Central memory CD4-positive, alpha-beta T cell (primary cell): Measurements from ENCODE around the gene RPS3.

Experiments
- DNase-seq: peaks from one replicate; pipeline ENCODE4 v3.0.0; 2022

Gene RPS3

GRCh38 chr11:75420224-75421034 lies 21.1 kb downstream of the RPS3 start:
- no peak for DNase-seq

- DNase-seq, result no peak
Measured at GRCh38 chr11:75421035-75421602, 21.8 kb downstream of the RPS3 start.

DNA sequence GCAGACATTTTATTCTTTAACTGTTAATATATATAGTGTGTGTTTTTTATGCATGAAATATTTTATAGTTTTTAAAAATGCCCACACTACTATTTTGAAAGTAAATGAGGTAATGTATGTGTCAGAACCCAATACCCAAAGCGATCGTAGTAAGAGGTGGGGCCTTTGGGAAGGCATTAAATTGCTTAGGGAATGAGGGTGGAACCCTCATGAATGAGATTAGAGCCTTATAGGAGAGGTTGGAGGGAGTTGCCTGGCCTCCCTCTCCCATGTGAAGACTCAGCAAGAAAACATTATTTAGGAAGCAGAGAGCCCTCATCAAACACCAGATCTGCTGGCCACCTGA lies 22.6 kb downstream of the RPS3 start:
- no peak for DNase-seq

GRCh38 chr11:75422248-75423231 lies 23.2 kb downstream of the RPS3 start:
- DNase-seq, result no peak

- DNase-seq, result no peak
Measured at GRCh38 chr11:75423721-75424120, 24.4 kb downstream of the RPS3 start.

GRCh38 chr11:75424396-75424795 lies 25.1 kb downstream of the RPS3 start:
- no peak for DNase-seq

DNA sequence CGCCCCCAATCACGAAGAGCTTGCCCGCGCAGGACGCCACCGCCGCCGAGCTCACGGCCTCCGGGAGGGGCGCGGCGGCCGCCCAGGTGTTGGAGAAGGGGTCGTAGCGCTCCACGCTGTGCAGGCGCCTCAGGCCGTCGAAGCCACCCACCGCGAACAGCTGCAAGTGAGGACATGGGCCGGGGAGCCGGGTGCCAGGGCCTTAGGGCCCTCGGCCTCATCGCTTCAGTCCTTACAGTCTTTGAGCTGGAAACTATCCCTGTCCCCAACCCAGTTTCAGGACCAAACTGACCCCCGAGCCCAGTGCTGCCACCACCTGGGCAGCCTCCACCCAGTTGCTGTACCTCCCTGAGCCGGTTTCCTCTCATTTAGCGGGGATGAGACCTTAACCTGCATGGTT lies 26.1 kb downstream of the RPS3 start:
- no peak for DNase-seq

GRCh38 chr11:75426720-75427086 lies 27.4 kb downstream of the RPS3 start:
- DNase-seq, result no peak

GRCh38 chr11:75427181-75427580 lies 27.9 kb downstream of the RPS3 start:
- DNase-seq, result no peak

GRCh38 chr11:75428281-75428724 lies 29.0 kb downstream of the RPS3 start:
- DNase-seq, result peak; percentile 58

DNA sequence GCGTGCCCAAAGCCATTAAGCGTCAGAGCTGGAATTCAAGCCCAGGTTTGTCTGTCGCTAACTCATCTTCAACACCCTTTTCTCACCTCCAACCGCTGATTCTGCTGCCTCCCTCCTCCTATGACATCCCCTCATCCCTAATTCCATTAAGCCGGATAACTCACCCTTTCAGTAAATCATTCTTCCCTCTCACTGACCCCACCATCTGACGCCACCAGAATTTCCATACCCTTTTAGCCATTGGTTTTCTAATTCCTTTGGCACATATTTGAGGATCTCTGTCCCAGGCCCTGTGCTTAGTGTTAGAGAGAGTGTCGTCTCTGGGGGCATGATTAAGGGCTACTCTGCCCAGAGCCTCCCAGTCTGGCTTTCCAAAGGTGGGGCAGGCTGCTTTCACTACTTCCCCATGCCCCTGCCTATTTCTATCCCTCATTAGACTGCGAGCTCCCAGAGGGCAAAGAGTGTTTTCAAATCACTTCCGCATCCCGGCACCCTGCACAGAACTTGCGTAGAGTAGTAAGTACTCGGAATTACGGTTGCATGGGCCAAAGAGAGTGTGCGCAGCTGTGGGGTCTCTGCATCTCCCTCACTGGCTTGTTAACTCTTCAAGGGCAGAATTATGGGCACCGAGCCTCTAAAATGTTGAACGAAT lies 29.8 kb downstream of the RPS3 start:
- no peak for DNase-seq

DNA sequence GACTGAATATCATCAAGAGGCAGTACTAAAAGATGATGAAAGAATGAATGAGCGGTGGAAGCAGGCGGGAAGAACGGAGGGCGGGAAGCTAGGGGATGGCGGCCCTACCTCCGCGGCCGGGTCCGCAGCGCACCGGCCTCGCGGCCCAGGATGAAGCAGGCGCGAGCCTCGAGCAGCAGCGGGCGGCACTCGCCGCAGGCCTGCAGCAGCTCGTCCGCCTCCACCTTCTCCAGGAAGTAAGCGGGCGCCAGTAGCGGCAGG lies 30.3 kb downstream of the RPS3 start:
- DNase-seq, result no peak

- DNase-seq, result peak; percentile 72
Measured at GRCh38 chr11:75429902-75430713, 30.8 kb downstream of the RPS3 start.

DNA sequence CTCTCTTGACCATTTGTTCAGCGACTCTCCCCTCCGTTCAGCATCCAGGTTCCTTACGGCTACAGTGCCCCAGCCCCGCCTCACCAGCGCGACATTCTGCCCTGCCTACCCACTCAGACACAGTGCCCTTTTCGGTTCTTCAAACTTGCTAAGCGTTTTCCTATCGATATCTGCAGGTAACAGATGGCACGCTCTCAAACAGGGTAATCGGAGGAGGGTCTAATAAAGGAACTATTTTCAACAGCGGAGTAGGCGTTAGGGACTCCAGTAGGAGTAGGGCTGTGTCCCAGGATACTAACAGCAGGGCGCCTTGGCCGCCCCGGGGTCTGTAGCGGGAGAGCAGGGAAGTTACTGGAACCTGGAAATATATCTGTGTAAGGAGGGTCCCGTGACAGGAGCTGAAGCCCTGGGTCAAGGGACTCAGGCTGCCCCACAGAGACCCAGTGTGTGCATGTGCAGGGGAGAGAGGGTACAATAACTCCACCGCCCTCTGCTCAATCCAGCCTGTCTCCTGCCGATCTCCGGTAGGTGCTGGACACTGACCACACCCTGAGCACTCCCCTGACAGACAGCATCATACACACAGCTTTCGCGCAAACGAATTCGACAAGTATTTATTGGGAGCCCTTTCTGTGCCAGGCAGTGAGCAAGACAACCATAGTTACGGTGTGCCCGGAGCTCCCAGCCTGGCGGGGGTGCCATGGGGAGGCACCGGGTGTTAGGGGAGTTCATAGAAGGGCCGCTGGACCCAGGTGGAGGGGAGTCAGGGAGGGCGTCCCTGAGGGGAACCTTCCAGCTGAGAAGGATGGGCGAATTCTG lies 31.6 kb downstream of the RPS3 start:
- DNase-seq, result no peak

DNA sequence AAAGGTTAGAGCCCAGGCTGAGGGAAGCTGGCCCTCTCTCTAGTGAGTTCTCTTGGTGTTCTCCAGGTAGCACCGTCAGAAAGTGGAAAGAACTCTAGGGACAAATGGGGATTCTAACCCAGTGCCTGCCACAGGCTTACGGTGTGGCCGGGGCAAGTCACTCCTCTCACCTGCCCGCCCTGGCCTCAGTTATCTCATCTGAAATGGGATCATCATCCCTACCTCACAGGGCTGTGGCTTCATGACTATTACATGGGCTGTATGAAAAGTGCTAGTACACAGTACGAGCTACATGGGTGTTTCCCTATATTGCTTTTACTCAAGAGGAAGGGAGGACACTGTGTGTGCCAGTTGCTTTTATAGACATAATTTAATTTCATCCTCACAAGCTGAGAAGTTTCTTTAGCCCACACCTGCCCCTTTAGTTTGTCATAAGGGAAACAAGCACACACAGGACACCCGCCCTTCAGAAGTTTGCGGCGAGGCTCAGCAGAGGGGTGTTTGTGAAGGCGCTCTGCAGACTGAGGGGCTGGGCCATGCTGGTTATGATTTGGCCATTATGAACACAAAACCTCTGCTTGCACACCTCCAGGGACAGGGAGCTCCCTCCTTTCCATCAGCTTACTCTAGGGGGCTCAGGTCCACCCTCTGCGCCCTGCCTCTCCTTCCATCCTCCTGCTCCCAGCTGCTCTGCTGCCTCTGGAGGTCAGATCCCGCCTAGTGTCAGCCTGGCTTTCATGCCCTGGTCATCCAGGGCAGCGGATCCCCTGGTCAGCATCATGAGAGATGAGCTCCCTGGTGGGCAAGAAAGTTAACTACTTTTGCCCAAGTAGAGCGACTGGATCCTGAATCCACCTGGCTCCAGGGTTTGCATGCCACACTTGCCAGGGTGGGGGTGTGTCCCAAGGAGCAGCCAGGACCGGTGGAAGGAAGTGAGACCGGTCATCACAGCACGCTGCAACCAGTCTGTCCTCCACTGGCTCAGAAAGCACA lies 32.5 kb downstream of the RPS3 start:
- no peak for DNase-seq

DNA sequence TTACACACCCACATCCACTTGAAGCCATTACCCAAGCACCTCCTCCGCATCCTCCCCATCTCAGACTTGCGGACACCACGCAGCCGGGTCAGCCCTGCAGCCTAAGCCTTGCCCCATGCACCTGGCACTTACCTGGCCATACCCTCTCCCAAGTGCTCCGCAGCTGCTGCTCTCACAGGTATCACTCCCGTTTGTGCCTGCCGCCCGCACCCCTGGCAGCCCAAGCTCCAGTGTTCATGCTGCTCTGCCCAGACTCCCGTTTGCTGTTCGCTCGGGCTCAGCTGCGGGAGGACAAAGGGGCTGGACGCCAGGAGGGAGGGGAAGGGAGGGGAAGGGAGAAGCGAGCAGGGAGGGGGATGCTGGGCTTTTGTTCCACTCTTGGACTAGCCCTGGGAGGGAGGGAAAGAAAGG lies 33.6 kb downstream of the RPS3 start, which contains the start of gene KLHL35:
KLHL35 (minus strand) TSS at position 293 of the 411 bp plus-strand sequence. CDS start 2,574 bp downstream, outside the sequence.
- no peak for DNase-seq

DNA sequence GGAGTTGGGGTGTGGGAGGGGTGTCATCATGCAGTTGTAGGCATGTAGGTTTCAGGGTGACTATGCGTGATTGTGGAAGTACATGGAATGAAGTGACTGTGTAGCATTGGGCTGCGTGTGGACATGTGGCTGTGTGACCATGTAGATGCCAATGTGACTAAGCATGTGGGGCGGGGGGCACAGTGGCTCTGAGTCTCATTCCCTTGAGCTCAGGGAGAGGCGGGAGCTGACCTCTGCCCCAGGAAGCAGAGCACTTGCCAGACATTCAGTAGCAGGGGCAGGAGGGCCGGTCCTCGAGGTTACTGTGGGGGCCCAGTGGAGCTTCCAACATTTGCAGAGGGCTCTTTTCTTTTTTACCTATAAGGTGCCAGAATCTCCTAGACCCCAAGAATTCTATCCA lies 34.1 kb downstream of the RPS3 start:
- no peak for DNase-seq

GRCh38 chr11:75434051-75434450 lies 34.7 kb downstream of the RPS3 start:
- no peak for DNase-seq

DNA sequence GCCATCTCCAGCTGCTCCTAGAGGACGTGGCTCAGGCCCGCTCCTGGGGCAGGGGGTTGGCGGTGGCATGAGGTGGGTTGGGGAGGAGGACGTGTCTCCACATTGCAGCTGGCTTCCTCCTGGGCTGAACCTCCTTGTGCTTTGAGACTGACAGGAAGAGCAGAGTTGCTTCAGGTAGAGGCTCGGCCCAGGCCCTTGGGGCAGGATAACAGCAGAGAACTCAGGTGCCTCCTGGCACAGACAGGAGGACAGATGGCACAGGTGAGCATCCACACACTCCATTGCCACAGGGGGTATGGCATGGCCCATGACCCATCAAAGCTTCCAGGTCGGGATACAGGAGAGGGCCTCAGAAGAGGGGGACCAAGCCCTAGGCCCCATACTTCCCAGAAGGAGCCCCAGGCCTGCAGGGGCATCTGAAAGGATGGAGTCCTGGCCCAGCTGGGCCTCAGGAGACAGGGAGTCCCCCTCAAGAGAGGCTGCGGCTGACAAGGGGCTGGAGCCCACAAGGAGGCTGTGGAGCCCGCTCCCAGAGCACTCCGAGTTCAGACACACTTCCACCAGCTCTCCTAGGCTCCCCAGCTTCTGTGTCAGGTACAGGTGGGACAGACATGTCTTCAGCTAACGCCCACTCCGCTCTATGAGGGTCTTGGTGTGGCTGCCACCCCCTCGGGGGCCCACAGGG lies 35.7 kb downstream of the RPS3 start:
- no peak for DNase-seq
